GM23338 (cell line): ENCODE results near the gene ZNF212.

Source experiments
- CREB1 ChIP-seq: fragments of 250-450 bp; sonication (Bioruptor Pico); IDR thresholded peaks from 2 replicates; pipeline ENCODE4 v1.5.0; 2020; ENCODE audit warnings: low read depth, mild to moderate bottlenecking, moderate library complexity
- EZH2 ChIP-seq: fragments of 200-600 bp; sonication (generic); IDR thresholded peaks from one replicate; pipeline ENCODE4 v1.8.0; 2017; ENCODE audit warnings: antibody characterized with exemption, mild to moderate bottlenecking, low read depth; ENCODE audit not compliant: unreplicated experiment
- EZH2phosphoT487 ChIP-seq: fragments of 200-600 bp; sonication (generic); IDR thresholded peaks from one replicate; pipeline ENCODE4 v1.8.1; 2018; ENCODE audit warnings: antibody characterized with exemption; ENCODE audit not compliant: unreplicated experiment
- POLR2AphosphoS5 ChIP-seq: IDR thresholded peaks from 2 replicates; pipeline ENCODE4 v1.6.1; 2016; ENCODE audit warnings: antibody characterized with exemption, low read depth
- ZNF114 ChIP-seq: fragments of 250-450 bp; sonication (Bioruptor Pico); IDR thresholded peaks from 2 replicates; pipeline ENCODE4 v1.5.0; 2020; ENCODE audit warnings: mild to moderate bottlenecking, moderate library complexity
- TF ChIP-seq, protein P1 (sequence below), 2 experiments: fragments of 200-600 bp in 1 of 2; sonication (generic) in 1 of 2; conservative IDR thresholded peaks; 2 replicates each; pipeline versions ENCODE4 v1.5.1 to v1.6.1; 2016 to 2017; ENCODE audit warnings: antibody characterized with exemption in 2 of 2, low read depth in 2 of 2, mild to moderate bottlenecking in 2 of 2, moderate library complexity in 1 of 2
- TF ChIP-seq, protein P2 (sequence below): IDR thresholded peaks from one replicate; pipeline ENCODE4 v1.6.1; 2018; ENCODE audit warnings: antibody characterized with exemption; ENCODE audit not compliant: unreplicated experiment

DNA sequence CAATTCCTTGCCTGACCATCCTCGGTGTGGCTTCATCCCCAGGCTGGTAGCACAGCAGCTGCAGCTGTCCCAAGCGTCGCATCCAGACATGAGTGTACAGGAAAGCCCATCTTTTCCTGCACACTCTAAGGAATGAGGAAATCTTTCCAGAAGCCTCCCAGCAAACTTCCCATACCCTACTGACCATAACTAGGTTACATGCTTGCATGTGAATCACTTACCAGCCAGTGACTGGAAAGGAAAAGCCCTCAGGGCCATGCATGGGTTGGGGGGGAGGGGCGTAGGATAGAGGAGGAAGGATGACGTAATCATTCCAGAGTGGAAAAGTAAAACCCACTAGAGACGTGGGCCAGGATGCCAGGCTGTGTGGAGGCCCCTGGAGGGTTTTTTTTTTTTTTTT, 18.9 kb upstream of the ZNF212 start:
- TF ChIP-seq, protein P1, sequence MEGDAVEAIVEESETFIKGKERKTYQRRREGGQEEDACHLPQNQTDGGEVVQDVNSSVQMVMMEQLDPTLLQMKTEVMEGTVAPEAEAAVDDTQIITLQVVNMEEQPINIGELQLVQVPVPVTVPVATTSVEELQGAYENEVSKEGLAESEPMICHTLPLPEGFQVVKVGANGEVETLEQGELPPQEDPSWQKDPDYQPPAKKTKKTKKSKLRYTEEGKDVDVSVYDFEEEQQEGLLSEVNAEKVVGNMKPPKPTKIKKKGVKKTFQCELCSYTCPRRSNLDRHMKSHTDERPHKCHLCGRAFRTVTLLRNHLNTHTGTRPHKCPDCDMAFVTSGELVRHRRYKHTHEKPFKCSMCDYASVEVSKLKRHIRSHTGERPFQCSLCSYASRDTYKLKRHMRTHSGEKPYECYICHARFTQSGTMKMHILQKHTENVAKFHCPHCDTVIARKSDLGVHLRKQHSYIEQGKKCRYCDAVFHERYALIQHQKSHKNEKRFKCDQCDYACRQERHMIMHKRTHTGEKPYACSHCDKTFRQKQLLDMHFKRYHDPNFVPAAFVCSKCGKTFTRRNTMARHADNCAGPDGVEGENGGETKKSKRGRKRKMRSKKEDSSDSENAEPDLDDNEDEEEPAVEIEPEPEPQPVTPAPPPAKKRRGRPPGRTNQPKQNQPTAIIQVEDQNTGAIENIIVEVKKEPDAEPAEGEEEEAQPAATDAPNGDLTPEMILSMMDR (conservative IDR thresholded peaks at IDR 0.05; ENCODE audit: low read depth in 2 of 2) = no peak
- TF ChIP-seq EZH2phosphoT487 (no peak), CREB1 (CRISPR knock-in tag) (no peak), POLR2AphosphoS5 (no peak), ZNF114 (no peak), EZH2 (no peak)
- TF ChIP-seq, protein P2, sequence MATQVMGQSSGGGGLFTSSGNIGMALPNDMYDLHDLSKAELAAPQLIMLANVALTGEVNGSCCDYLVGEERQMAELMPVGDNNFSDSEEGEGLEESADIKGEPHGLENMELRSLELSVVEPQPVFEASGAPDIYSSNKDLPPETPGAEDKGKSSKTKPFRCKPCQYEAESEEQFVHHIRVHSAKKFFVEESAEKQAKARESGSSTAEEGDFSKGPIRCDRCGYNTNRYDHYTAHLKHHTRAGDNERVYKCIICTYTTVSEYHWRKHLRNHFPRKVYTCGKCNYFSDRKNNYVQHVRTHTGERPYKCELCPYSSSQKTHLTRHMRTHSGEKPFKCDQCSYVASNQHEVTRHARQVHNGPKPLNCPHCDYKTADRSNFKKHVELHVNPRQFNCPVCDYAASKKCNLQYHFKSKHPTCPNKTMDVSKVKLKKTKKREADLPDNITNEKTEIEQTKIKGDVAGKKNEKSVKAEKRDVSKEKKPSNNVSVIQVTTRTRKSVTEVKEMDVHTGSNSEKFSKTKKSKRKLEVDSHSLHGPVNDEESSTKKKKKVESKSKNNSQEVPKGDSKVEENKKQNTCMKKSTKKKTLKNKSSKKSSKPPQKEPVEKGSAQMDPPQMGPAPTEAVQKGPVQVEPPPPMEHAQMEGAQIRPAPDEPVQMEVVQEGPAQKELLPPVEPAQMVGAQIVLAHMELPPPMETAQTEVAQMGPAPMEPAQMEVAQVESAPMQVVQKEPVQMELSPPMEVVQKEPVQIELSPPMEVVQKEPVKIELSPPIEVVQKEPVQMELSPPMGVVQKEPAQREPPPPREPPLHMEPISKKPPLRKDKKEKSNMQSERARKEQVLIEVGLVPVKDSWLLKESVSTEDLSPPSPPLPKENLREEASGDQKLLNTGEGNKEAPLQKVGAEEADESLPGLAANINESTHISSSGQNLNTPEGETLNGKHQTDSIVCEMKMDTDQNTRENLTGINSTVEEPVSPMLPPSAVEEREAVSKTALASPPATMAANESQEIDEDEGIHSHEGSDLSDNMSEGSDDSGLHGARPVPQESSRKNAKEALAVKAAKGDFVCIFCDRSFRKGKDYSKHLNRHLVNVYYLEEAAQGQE = no peak
